Measurements from ENCODE around the gene PNMT. TPM values are rescaled to one million over a fixed set of nuclear protein-coding genes. Genes with fewer than 3 reads are reported as not detected.

The PNMT gene
- polyA plus RNA-seq, 1 donor from 2014 or later = 1.5 TPM

- no peaks in the 10 kb centered on the region for H3K9me2 ChIP-seq (ENCODE audit: insufficient read depth, low read length)
- H3K27me3 ChIP-seq (ENCODE audit: insufficient read depth, low read depth, low read length) = no peaks in the 10 kb centered on the region
- no peaks in the 10 kb centered on the region for H3K9me3 ChIP-seq (ENCODE audit: low read length)
- H3K4me3 ChIP-seq (ENCODE audit: low read length) = no peak overlapping the region
- H3F3A ChIP-seq (ENCODE audit: insufficient read depth, low read length, poor library complexity, severe bottlenecking) = no peaks in the 10 kb centered on the region
- H3K4me2 ChIP-seq (ENCODE audit: low read length) = no peak overlapping the region
- no peaks in the 10 kb centered on the region for H4K20me1 ChIP-seq (ENCODE audit: insufficient read depth)
- H3K36me3 ChIP-seq (ENCODE audit: insufficient read depth, low read length) = no peaks in the 10 kb centered on the region
- no peaks in the 10 kb centered on the region for H3K79me2 ChIP-seq (replicated peaks; ENCODE audit: insufficient read depth, low read length)
- no peak overlapping the region for H3K9ac ChIP-seq (ENCODE audit: low read length)
- no peak for TF ChIP-seq MXI1 (conservative IDR thresholded peaks at IDR 0.05; ENCODE audit: poor library complexity, severe bottlenecking)
- no peak overlapping the region for H3K27ac ChIP-seq (ENCODE audit: low read length)
- H2AFZ ChIP-seq (ENCODE audit: low read depth, low read length) = no peak overlapping the region
Observed at GRCh38 chr17:39647256-39647655, 21.0 kb upstream of the PNMT start.

GRCh38 chr17:39648616-39649366 lies 19.5 kb upstream of the PNMT start:
- Histone ChIP-seq H3K9me2 (ENCODE audit: insufficient read depth, low read length) (no peaks in the 10 kb centered on the region), H3K9ac (ENCODE audit: low read length) (no peak overlapping the region), H2AFZ (ENCODE audit: low read depth, low read length) (no peak overlapping the region), H3K27me3 (ENCODE audit: insufficient read depth, low read depth, low read length) (no peaks in the 10 kb centered on the region), H3K79me2 (replicated peaks; ENCODE audit: insufficient read depth, low read length) (no peaks in the 10 kb centered on the region), H3F3A (ENCODE audit: insufficient read depth, low read length, poor library complexity, severe bottlenecking) (no peaks in the 10 kb centered on the region), H3K9me3 (ENCODE audit: low read length) (no peaks in the 10 kb centered on the region), H3K36me3 (ENCODE audit: insufficient read depth, low read length) (no peaks in the 10 kb centered on the region), H3K4me2 (ENCODE audit: low read length) (no peak overlapping the region), H3K27ac (ENCODE audit: low read length) (no peak overlapping the region), H3K4me3 (ENCODE audit: low read length) (no peak overlapping the region), H4K20me1 (ENCODE audit: insufficient read depth) (no peaks in the 10 kb centered on the region)
- TF ChIP-seq EP300 (conservative IDR thresholded peaks at IDR 0.05; ENCODE audit: poor library complexity, severe bottlenecking) (no peak), REST (IDR thresholded peaks at IDR 0.05; ENCODE audit: borderline replicate concordance) (no peak)

GRCh38 chr17:39650121-39650579 lies 18.1 kb upstream of the PNMT start:
- H3K9me3 ChIP-seq (ENCODE audit: low read length) = no peaks in the 10 kb centered on the region
- no peaks in the 10 kb centered on the region for H3K79me2 ChIP-seq (replicated peaks; ENCODE audit: insufficient read depth, low read length)
- no peak overlapping the region for H2AFZ ChIP-seq (ENCODE audit: low read depth, low read length)
- no peak overlapping the region for H3K4me3 ChIP-seq (ENCODE audit: low read length)
- no peaks in the 10 kb centered on the region for H3F3A ChIP-seq (ENCODE audit: insufficient read depth, low read length, poor library complexity, severe bottlenecking)
- no peaks in the 10 kb centered on the region for H4K20me1 ChIP-seq (ENCODE audit: insufficient read depth)
- H3K9me2 ChIP-seq (ENCODE audit: insufficient read depth, low read length) = no peaks in the 10 kb centered on the region
- no peak overlapping the region for H3K4me2 ChIP-seq (ENCODE audit: low read length)
- H3K27me3 ChIP-seq (ENCODE audit: insufficient read depth, low read depth, low read length) = no peaks in the 10 kb centered on the region
- TF ChIP-seq SMC3 (conservative IDR thresholded peaks at IDR 0.05; ENCODE audit: poor library complexity) (no peak), MXI1 (conservative IDR thresholded peaks at IDR 0.05; ENCODE audit: poor library complexity, severe bottlenecking) (no peak), REST (IDR thresholded peaks at IDR 0.05; ENCODE audit: borderline replicate concordance) (no peak), POLR2AphosphoS5 (IDR thresholded peaks at IDR 0.05) (no peak), CTCF (IDR thresholded peaks at IDR 0.05; ENCODE audit: poor library complexity, severe bottlenecking) (no peak), RAD21 (conservative IDR thresholded peaks at IDR 0.05) (no peak)
- H3K36me3 ChIP-seq (ENCODE audit: insufficient read depth, low read length) = no peaks in the 10 kb centered on the region
- H3K27ac ChIP-seq (ENCODE audit: low read length) = no peak overlapping the region
- no peak overlapping the region for H3K9ac ChIP-seq (ENCODE audit: low read length)

All from neural cell (in vitro differentiated cells).